ENCODE measurements around the gene TTLL1. TPM values are rescaled to one million over a fixed set of nuclear protein-coding genes. Genes with fewer than 3 reads are reported as not detected.

TTLL1 gene
- polyA plus RNA-seq, 3 donors, result 4.7 to 6.0 (median 5.6) TPM

GRCh38 chr22:43035250-43035649 is 53.9 kb downstream of the TTLL1 start:
- Histone ChIP-seq H4K20me1 (ENCODE audit: insufficient read depth, low read length) (no peaks in the 10 kb centered on the region), H3K4me2 (replicated peaks; ENCODE audit: extremely low read depth, low read length, poor library complexity, severe bottlenecking) (no peak overlapping the region), H3K9me3 (replicated peaks in 1 of 2; ENCODE audit: control insufficient read depth in 1 of 2, insufficient read depth in 1 of 2, low read length in 2 of 2) (peaks cover 0 to 4% of the 10 kb centered on the region in 2 donors), H3K36me3 (replicated peaks in 1 of 2; ENCODE audit: control insufficient read depth in 1 of 2, insufficient read depth in 2 of 2, low read length in 2 of 2) (no peaks in the 10 kb centered on the region), H3K4me3 (replicated peaks in 1 of 3; ENCODE audit: low read depth in 2 of 3, low read length in 3 of 3) (no peak overlapping the region), H3K79me2 (ENCODE audit: insufficient read depth, low read length) (no peaks in the 10 kb centered on the region), H3K4me1 (ENCODE audit: control insufficient read depth in 1 of 2, insufficient read depth in 2 of 2, low read length in 2 of 2) (no peaks in the 10 kb centered on the region), H3K27me3 (ENCODE audit: control insufficient read depth in 2 of 2, insufficient read depth in 2 of 2, low read length in 2 of 2) (no peaks in the 10 kb centered on the region), H2AFZ (ENCODE audit: insufficient read depth, low read depth, low read length, poor library complexity, severe bottlenecking) (no peak overlapping the region), H3K27ac (ENCODE audit: low read depth in 1 of 2, low read length in 2 of 2) (no peak overlapping the region), H3K9ac (ENCODE audit: insufficient read depth, low read length, poor library complexity, severe bottlenecking) (no peak overlapping the region)
- H3K9me3 Mint-ChIP-seq, result peaks cover 0 to 2% (median 0%) of the 10 kb centered on the region in 7 donors
- H3K27me3 Mint-ChIP-seq (ENCODE audit: low read depth in 3 of 3), result peaks cover 0 to 3% (median 0%) of the 10 kb centered on the region in 3 donors
- intact Hi-C loops (cut with micrococcal nuclease), result no loop called here
- no peak for DNase-seq
- no peak overlapping the region for H3K4me3 Mint-ChIP-seq
- no peaks in the 10 kb centered on the region for H3K36me3 Mint-ChIP-seq
- no peak overlapping the region for H3K27ac Mint-ChIP-seq
- 91% methylated on average over 8 of the region's 9 CpGs for WGBS (ENCODE audit: insufficient coverage)
- H3K4me1 Mint-ChIP-seq, result peaks cover 8% of the 10 kb centered on the region
- TF ChIP-seq CTCF (IDR thresholded peaks at IDR 0.05), result no peak

DNA sequence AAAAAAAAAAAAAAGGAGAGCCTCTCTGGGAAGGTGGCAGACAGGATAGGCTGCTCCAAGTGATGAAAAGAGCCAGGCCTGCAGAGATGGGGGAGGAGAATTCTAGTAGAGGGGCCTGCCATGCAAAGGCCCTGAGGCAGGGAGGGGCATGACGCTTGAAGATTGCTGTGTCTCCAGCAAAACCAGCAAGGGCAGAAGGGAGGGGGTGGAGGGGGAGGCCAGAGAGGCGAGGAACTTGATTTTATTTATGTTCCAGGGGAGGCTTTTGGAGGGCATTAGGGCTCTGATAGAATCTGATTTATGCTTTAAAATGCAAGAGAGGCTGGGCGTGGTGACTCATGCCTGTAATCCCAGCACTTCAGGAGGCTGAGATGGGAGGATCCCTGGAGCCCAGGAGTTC is 57.6 kb downstream of the TTLL1 start:
- peaks cover 10% of the 10 kb centered on the region for H3K4me1 Mint-ChIP-seq
- Histone ChIP-seq H3K27me3 (ENCODE audit: control insufficient read depth in 2 of 2, insufficient read depth in 2 of 2, low read length in 2 of 2) (no peaks in the 10 kb centered on the region), H3K36me3 (replicated peaks in 1 of 2; ENCODE audit: control insufficient read depth in 1 of 2, insufficient read depth in 2 of 2, low read length in 2 of 2) (no peaks in the 10 kb centered on the region), H4K20me1 (ENCODE audit: insufficient read depth, low read length) (no peaks in the 10 kb centered on the region), H3K9ac (ENCODE audit: insufficient read depth, low read length, poor library complexity, severe bottlenecking) (no peak overlapping the region), H3K4me3 (replicated peaks in 1 of 3; ENCODE audit: low read depth in 2 of 3, low read length in 3 of 3) (no peak overlapping the region), H2AFZ (ENCODE audit: insufficient read depth, low read depth, low read length, poor library complexity, severe bottlenecking) (no peak overlapping the region), H3K4me1 (ENCODE audit: control insufficient read depth in 1 of 2, insufficient read depth in 2 of 2, low read length in 2 of 2) (no peaks in the 10 kb centered on the region), H3K27ac (ENCODE audit: low read depth in 1 of 2, low read length in 2 of 2) (no peak overlapping the region), H3K9me3 (replicated peaks in 1 of 2; ENCODE audit: control insufficient read depth in 1 of 2, insufficient read depth in 1 of 2, low read length in 2 of 2) (peaks cover 0 to 4% of the 10 kb centered on the region in 2 donors), H3K79me2 (ENCODE audit: insufficient read depth, low read length) (no peaks in the 10 kb centered on the region), H3K4me2 (replicated peaks; ENCODE audit: extremely low read depth, low read length, poor library complexity, severe bottlenecking) (no peak overlapping the region)
- intact Hi-C loops (cut with micrococcal nuclease), result loop anchor here in 1 of 2 donors (5.0 kb wide), 1 partner anchor 249 kb away; no protein-coding TSS in a partner anchor
- H3K4me3 Mint-ChIP-seq, result no peak overlapping the region
- no peak for DNase-seq
- WGBS (ENCODE audit: insufficient coverage), result 61% methylated on average over 2 of the region's 3 CpGs
- H3K36me3 Mint-ChIP-seq, result no peaks in the 10 kb centered on the region
- H3K9me3 Mint-ChIP-seq, result peaks cover 0 to 2% (median 0%) of the 10 kb centered on the region in 7 donors
- H3K27ac Mint-ChIP-seq, result no peak overlapping the region
- no peak for TF ChIP-seq CTCF (IDR thresholded peaks at IDR 0.05)
- peaks cover 0 to 5% (median 1%) of the 10 kb centered on the region in 3 donors for H3K27me3 Mint-ChIP-seq (ENCODE audit: low read depth in 3 of 3)

All from CD14-positive monocyte (primary cell).